ENCODE measurements around the gene TGFBR2. TPM values are rescaled to one million over a fixed set of nuclear protein-coding genes. Genes with fewer than 3 reads are reported as not detected.

Gene TGFBR2
- polyA plus RNA-seq, 1 experiment = 61.0 TPM

DNA sequence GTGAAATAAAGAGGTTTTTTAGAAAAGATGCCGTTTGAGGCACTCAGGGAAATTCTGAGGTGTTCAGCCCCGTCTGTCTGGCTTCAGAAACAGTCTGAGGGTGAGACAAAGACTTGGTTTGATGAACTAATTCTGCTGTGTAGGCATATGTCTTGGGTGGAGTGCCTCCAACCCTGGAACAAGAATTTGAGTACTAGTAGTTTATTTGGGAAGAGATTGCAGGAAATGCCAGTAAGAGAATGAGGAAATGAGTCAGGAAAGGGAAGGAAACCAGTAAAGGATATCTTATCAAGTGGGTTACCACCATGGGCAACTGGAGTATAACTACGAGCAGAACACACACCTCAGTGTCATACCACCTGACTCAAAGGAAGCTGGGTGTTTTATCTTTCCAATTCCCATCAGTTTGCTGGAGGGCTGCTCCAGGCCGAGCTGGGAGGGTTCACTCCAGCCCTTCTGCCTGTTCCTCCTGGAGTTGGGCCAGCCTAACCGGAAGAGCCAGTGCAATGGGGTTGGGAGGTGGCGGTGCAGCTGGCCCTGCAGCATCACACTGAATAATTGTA is 75.3 kb downstream of the TGFBR2 start:
- no peak for TF ChIP-seq CTCF (IDR thresholded peaks at IDR 0.05; ENCODE audit: insufficient read depth, low read depth, low read length)
- H3K36me3 ChIP-seq (ENCODE audit: control insufficient read depth, insufficient read depth, low read length) = peaks cover 2% of the 10 kb centered on the region; the same call in 1 of the 2 replicates
- CTCF ChIA-PET = interaction anchor here (0.7 to 0.9 kb wide), 2 partner anchors 11 to 15 kb away, joined by 3 read pairs; no protein-coding TSS in a partner anchor

GRCh38 chr3:30682434-30683155 is 76.2 kb downstream of the TGFBR2 start:
- Histone ChIP-seq H3K4me3 (ENCODE audit: low read depth, low read length) (no peak overlapping the region), H3K36me3 (ENCODE audit: control insufficient read depth, insufficient read depth, low read length) (peaks cover 2% of the 10 kb centered on the region; the same call in 1 of the 2 replicates), H3K27me3 (ENCODE audit: control insufficient read depth, insufficient read depth, low read length) (no peaks in the 10 kb centered on the region)
- ChIA-PET CTCF (interaction anchor here (0.7 kb wide), 1 partner anchor 16 kb away, joined by 3 read pairs; no protein-coding TSS in a partner anchor), POLR2A (interaction anchor here (0.6 kb wide), 1 partner anchor 349 kb away, joined by 5 read pairs; no protein-coding TSS in a partner anchor)
- TF ChIP-seq CTCF (IDR thresholded peaks at IDR 0.05; ENCODE audit: insufficient read depth, low read depth, low read length) = no peak
- no peak for DNase-seq (ENCODE audit: low read depth)

More for the DNA sequence above, 75.3 kb downstream of the TGFBR2 start:
- POLR2A ChIA-PET = no interaction called here
- Histone ChIP-seq H3K27me3 (ENCODE audit: control insufficient read depth, insufficient read depth, low read length) (no peaks in the 10 kb centered on the region), H3K4me3 (ENCODE audit: low read depth, low read length) (no peak overlapping the region)
- no peak for DNase-seq (ENCODE audit: low read depth)

- Histone ChIP-seq H3K36me3 (ENCODE audit: control insufficient read depth, insufficient read depth, low read length) (peaks cover 2% of the 10 kb centered on the region; the same call in 1 of the 2 replicates), H3K4me3 (ENCODE audit: low read depth, low read length) (no peak overlapping the region), H3K27me3 (ENCODE audit: control insufficient read depth, insufficient read depth, low read length) (no peaks in the 10 kb centered on the region)
- ChIA-PET POLR2A (no interaction called here), CTCF (no interaction called here)
- no peak for DNase-seq (ENCODE audit: low read depth)
- no peak for TF ChIP-seq CTCF (IDR thresholded peaks at IDR 0.05; ENCODE audit: insufficient read depth, low read depth, low read length)
Observed at GRCh38 chr3:30683769-30684168, 77.4 kb downstream of the TGFBR2 start.

DNA sequence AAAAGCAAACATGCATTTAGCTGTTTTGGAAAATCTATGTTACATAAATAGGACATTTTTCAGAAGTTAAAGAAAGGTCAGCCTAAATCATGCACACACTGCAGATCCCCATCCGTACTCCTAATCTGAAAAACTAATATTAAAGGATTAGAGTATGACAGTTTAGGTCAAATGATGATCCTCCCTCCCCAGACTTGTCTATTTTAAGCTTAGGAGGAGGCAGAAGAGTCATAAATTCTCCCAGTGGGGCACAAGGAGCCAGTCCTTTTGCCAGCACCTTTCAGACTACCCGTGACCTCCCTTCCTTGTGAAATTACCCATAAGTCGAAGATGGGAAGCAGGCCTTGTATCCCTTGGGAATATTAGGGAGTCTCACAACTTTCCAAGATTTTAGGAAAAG is 78.0 kb downstream of the TGFBR2 start:
- DNase-seq (ENCODE audit: low read depth) = no peak
- H3K27me3 ChIP-seq (ENCODE audit: control insufficient read depth, insufficient read depth, low read length) = no peaks in the 10 kb centered on the region
- ChIA-PET POLR2A (no interaction called here), CTCF (interaction anchor here (0.7 kb wide), 1 partner anchor 667 kb away, joined by 3 read pairs; no protein-coding TSS in a partner anchor)
- no peak for TF ChIP-seq CTCF (IDR thresholded peaks at IDR 0.05; ENCODE audit: insufficient read depth, low read depth, low read length)
- peaks cover 2% of the 10 kb centered on the region; the same call in 1 of the 2 replicates for H3K36me3 ChIP-seq (ENCODE audit: control insufficient read depth, insufficient read depth, low read length)
- no peak overlapping the region for H3K4me3 ChIP-seq (ENCODE audit: low read depth, low read length)

- POLR2A ChIA-PET = no interaction called here
Observed at GRCh38 chr3:30685267-30685667, 78.9 kb downstream of the TGFBR2 start.

More at GRCh38 chr3:30685267-30685667, 78.9 kb downstream of the TGFBR2 start:
- H3K36me3 ChIP-seq (ENCODE audit: control insufficient read depth, insufficient read depth, low read length) = peaks cover 2% of the 10 kb centered on the region; the same call in 1 of the 2 replicates
- H3K4me3 ChIP-seq (ENCODE audit: low read depth, low read length) = no peak overlapping the region
- no peak for DNase-seq (ENCODE audit: low read depth)
- no peak for TF ChIP-seq CTCF (IDR thresholded peaks at IDR 0.05; ENCODE audit: insufficient read depth, low read depth, low read length)
- no peaks in the 10 kb centered on the region for H3K27me3 ChIP-seq (ENCODE audit: control insufficient read depth, insufficient read depth, low read length)
- CTCF ChIA-PET = interaction anchor here (1.0 kb wide), 1 partner anchor 208 kb away, joined by 3 read pairs; no protein-coding TSS in a partner anchor

Measured in BJ (cell line).